HG03439 (cell line): ENCODE data around the gene OR2D3.
A peak's percentile ranks its signal among the peaks of the same experiment; 100 is the strongest.
"Not testable (repeated sequence)": the region's sequence is repeated elsewhere in the genome, so short reads cannot be mapped to it uniquely, and the experiment has no call there.

Experiments used
- ATAC-seq: cut with Tn5 transposase; IDR thresholded peaks from one replicate; pipeline ENCODE4 v1.9.1; 2021; ENCODE audit warnings: mild to moderate bottlenecking, moderate library complexity; ENCODE audit not compliant: unreplicated experiment

Gene OR2D3

GRCh38 chr11:6927030-6927617 is 6.3 kb downstream of the OR2D3 start:
- ATAC-seq = peak; percentile 56

- ATAC-seq = no peak
Observed at GRCh38 chr11:6928916-6929315, 8.1 kb downstream of the OR2D3 start.

- ATAC-seq = no peak
Observed at GRCh38 chr11:6931146-6931713, 10.4 kb downstream of the OR2D3 start.

GRCh38 chr11:6932145-6932544 is 11.3 kb downstream of the OR2D3 start:
- ATAC-seq = no peak

GRCh38 chr11:6941970-6942369 is 21.2 kb downstream of the OR2D3 start:
- no peak for ATAC-seq

- no peak for ATAC-seq
Observed at GRCh38 chr11:6943131-6943530, 22.3 kb downstream of the OR2D3 start.

- ATAC-seq = not testable (repeated sequence)
Observed at GRCh38 chr11:6954248-6954647, 33.4 kb downstream of the OR2D3 start.

- ATAC-seq = peak; percentile 14
Observed at GRCh38 chr11:6962141-6962540, 41.3 kb downstream of the OR2D3 start.

GRCh38 chr11:6962673-6963072 is 41.9 kb downstream of the OR2D3 start:
- peak; percentile 97 for ATAC-seq

GRCh38 chr11:6968816-6969215 is 48.0 kb downstream of the OR2D3 start:
- no peak for ATAC-seq

GRCh38 chr11:6969854-6970253 is 49.1 kb downstream of the OR2D3 start:
- not testable (repeated sequence) for ATAC-seq
